ENCODE measurements around the gene KMT2B.

- no peak for TF ChIP-seq CTCF (IDR thresholded peaks at IDR 0.05; ENCODE audit: low read depth, low read length)
- TF ChIP-seq EZH2phosphoT487 (IDR thresholded peaks at IDR 0.05; ENCODE audit: low read depth), result no peak
Measured at GRCh38 chr19:35776102-35776788, 58.4 kb downstream of the KMT2B start.

All from OCI-LY3 (cell line).